ENCODE results near the gene TSPAN33.

TSPAN33 gene

DNA sequence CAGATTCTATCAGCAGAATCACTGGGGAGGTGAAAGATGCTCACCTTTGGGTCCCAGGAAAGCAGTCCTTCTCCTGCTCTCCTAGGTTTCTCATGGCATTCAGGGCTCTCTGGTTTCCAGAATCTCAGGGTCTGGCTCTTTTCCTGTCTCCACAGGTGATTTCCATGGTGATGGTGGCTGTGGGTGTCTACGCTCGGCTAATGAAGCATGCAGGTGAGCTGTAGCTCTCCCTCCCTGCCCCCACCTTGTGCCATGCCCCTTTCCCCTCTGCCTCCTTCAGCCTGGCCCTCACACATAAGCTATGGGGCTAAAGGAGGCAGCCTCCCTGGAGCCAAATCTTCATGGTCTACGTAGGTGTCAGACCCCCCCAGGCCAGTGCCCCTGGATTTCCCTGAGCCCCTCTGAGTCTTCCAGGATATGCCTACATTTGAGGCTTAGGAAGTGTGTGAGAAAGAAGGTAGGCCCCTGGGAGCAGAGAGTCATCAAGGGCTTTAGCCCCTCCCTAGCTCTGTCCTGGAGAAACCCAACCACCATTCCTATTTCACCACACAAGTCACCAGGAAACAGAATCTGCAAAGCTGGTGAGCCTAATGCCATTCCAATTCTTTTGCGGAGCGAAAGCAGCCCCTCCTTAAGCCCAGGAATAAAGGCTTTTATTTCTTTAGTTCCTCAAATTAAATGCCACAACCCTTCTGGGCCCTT lies 17.2 kb downstream of the TSPAN33 start:
- DNase-seq (ENCODE audit: low read depth, low spot score) = no peak
- no peak for TF ChIP-seq POLR2AphosphoS5 (IDR thresholded peaks at IDR 0.05; ENCODE audit: borderline replicate concordance, low read depth, low read length)
- no peak for TF ChIP-seq EZH2 (IDR thresholded peaks at IDR 0.05)
- TF ChIP-seq FOXP2 (optimal IDR thresholded peaks at IDR 0.05; ENCODE audit: control extremely low read depth, extremely low read length, insufficient read depth) = no peak
- Histone ChIP-seq H3K27ac (no peak overlapping the region), H3K9me3 (ENCODE audit: low read depth, low read length) (no peaks in the 10 kb centered on the region), H3K9ac (ENCODE audit: insufficient read length) (no peak overlapping the region), H3K4me3 (no peak overlapping the region), H3K36me3 (ENCODE audit: insufficient read depth, low read length) (no peaks in the 10 kb centered on the region)

DNA sequence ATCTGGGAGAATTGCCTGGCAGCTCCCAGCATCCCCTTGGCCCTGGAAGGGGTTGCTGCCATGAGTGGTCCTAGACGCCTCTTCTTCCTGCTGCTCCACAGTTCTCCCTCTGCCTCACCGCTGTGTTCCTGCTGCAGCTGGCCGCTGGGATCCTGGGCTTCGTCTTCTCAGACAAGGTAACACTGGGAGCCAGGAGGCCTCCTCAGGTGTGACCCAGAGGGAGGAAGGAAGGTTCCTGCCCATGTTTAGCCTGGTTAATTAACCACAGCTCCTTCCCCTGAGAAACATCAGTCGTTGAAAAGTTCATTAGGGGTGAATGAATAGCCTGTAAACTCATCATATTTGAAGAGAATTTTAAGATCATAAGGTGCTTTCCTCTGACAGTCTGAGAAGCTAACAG lies 18.2 kb downstream of the TSPAN33 start:
- TF ChIP-seq POLR2AphosphoS5 (IDR thresholded peaks at IDR 0.05; ENCODE audit: borderline replicate concordance, low read depth, low read length) (no peak), EZH2 (IDR thresholded peaks at IDR 0.05) (no peak), FOXP2 (optimal IDR thresholded peaks at IDR 0.05; ENCODE audit: control extremely low read depth, extremely low read length, insufficient read depth) (no peak)
- Histone ChIP-seq H3K4me3 (no peak overlapping the region), H3K9ac (ENCODE audit: insufficient read length) (no peak overlapping the region), H3K9me3 (ENCODE audit: low read depth, low read length) (no peaks in the 10 kb centered on the region), H3K27ac (no peak overlapping the region), H3K36me3 (ENCODE audit: insufficient read depth, low read length) (no peaks in the 10 kb centered on the region)
- no peak for DNase-seq (ENCODE audit: low read depth, low spot score)

DNA sequence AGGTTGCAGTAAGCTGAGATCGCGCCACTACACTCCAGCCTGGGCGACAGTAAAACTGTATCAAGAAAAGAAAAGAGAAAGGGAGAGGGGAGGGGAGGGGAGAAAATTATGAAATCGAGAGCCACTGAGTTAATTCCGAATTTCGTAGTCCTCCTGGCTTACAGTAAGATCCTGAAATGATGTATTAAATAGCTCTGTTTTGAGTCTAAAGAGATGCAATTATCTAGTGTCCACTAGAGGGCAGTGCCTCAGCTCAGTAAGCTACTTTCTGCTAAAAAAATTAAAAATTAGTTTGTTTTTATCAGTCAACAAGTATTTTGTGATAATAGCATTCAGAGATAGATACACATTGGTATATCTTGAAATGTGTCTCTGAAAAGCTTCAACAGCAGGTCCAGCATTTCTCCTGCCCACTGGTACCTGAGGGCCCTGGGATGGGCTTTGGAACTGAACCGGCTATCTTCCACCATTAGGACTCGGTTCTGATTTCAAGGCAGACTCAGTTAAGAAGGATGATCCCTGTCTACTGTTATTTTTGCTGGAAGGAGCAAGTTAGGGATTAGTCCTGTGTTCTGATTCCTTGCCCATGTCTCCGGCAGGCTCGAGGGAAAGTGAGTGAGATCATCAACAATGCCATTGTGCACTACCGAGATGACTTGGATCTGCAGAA lies 19.5 kb downstream of the TSPAN33 start:
- H3K36me3 ChIP-seq (ENCODE audit: insufficient read depth, low read length) = no peaks in the 10 kb centered on the region
- no peak overlapping the region for H3K4me3 ChIP-seq
- H3K9me3 ChIP-seq (ENCODE audit: low read depth, low read length) = no peaks in the 10 kb centered on the region
- no peak overlapping the region for H3K27ac ChIP-seq
- peak; percentile 50 for DNase-seq (ENCODE audit: low read depth, low spot score)
- H3K9ac ChIP-seq (ENCODE audit: insufficient read length) = no peak overlapping the region
- TF ChIP-seq EZH2 (IDR thresholded peaks at IDR 0.05) (no peak), POLR2AphosphoS5 (IDR thresholded peaks at IDR 0.05; ENCODE audit: borderline replicate concordance, low read depth, low read length) (no peak), FOXP2 (optimal IDR thresholded peaks at IDR 0.05; ENCODE audit: control extremely low read depth, extremely low read length, insufficient read depth) (no peak)

DNA sequence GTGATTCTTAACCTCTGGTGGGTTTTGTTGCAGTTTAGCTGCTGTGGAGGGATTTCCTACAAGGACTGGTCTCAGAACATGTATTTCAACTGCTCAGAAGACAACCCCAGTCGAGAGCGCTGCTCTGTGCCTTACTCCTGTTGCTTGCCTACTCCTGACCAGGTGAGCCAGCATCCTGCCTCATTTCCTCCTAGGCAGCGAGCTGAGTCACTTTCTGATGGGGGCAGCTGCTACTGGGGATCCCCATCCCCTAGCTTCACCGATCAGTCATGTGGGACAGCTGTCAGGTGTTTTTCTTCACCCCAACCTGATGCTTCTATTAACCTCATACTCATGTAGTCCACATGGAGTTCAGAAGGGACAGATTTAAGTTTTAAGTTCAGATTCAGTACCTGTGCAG lies 22.2 kb downstream of the TSPAN33 start:
- Histone ChIP-seq H3K9me3 (ENCODE audit: low read depth, low read length) (no peaks in the 10 kb centered on the region), H3K36me3 (ENCODE audit: insufficient read depth, low read length) (no peaks in the 10 kb centered on the region), H3K9ac (ENCODE audit: insufficient read length) (no peak overlapping the region), H3K4me3 (no peak overlapping the region), H3K27ac (no peak overlapping the region)
- TF ChIP-seq EZH2 (IDR thresholded peaks at IDR 0.05) (no peak), POLR2AphosphoS5 (IDR thresholded peaks at IDR 0.05; ENCODE audit: borderline replicate concordance, low read depth, low read length) (no peak), FOXP2 (optimal IDR thresholded peaks at IDR 0.05; ENCODE audit: control extremely low read depth, extremely low read length, insufficient read depth) (no peak)
- DNase-seq (ENCODE audit: low read depth, low spot score) = no peak

DNA sequence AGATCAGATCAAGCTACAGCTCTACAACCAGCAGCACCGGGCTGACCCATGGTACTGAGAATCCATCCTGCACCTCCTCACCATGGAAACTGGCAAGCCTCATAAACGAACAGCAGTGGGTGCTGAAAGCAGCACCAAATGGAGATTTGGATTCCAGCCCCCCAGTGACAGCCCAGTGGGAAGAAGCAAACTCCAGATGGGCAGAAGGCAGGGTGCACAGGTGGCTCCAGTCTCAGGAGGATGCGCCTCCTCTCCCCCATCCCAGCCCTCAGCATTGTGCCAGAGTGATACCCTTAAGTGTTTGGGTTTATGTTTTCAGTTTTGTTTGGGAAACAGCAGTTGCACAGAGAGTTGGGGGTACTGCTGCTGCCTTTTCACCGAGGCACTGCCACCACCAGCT lies 23.3 kb downstream of the TSPAN33 start:
- Histone ChIP-seq H3K9ac (ENCODE audit: insufficient read length) (no peak overlapping the region), H3K9me3 (ENCODE audit: low read depth, low read length) (no peaks in the 10 kb centered on the region), H3K27ac (no peak overlapping the region), H3K4me3 (no peak overlapping the region), H3K36me3 (ENCODE audit: insufficient read depth, low read length) (no peaks in the 10 kb centered on the region)
- no peak for DNase-seq (ENCODE audit: low read depth, low spot score)
- TF ChIP-seq EZH2 (IDR thresholded peaks at IDR 0.05) (no peak), FOXP2 (optimal IDR thresholded peaks at IDR 0.05; ENCODE audit: control extremely low read depth, extremely low read length, insufficient read depth) (no peak), POLR2AphosphoS5 (IDR thresholded peaks at IDR 0.05; ENCODE audit: borderline replicate concordance, low read depth, low read length) (no peak)

DNA sequence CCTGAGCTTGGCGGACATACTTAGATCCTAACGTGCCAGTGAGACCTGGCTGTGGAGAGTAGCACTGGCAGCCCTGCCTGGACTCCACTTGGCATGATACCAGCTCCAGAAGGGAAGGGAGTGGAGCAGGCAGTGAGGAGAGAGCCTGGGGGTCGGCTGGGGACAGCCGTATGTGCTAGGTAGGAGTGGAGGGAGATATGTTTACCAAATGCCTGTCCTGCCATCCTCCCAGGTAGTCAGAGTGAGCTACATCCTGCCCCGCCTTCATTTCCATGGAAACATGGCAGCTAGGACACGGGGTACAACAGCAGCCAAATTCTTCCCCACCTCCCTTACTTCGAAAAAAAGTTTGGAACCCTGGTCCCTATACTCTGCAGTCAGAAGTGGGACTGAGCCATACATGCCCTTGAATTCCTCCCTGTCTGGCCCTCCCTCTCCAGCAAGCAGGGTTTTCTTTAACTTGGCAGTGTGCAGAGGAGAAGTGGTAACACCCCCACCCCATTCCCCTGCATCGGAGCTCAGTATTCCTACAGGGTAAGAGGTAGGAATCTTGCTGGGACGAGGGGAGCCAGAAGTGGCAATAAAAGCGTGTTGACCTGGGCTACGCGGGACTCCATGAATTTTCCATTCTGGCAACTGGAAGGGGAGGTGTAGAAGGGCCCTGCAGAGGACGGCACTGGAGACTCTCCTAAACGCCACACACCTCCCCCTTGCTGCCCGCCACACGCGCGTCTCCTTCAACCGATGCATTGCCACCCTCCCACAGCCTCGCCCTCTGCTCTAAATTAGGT lies 23.9 kb downstream of the TSPAN33 start:
- H3K27ac ChIP-seq = no peak overlapping the region

DNA sequence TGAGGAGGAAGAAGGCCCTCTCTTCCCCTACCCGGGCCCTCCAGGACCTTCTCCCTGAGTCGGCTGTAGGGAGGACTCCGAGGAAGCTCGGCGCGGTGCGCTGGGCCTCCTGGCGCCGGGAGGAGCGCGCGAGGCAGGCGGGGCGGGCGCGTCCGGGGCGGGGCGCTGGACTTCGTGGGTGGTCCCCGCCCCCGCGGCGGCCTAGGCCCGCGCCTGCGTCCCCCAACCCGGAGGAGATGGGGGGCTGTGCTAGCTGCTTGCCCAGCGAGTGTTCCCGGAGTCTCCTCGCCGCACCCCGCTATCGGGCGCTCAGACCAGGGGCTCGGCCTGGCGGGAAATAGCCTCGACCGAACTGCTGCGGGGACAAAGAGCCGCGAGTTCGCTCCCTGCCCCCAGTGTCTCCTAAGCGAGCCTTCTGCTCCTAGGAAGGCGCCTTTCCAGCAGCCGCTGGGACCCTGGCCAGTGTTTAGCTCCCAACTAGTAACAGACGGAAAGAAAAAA lies 24.7 kb downstream of the TSPAN33 start:
- no peak overlapping the region for H3K27ac ChIP-seq
- H3K9ac ChIP-seq (ENCODE audit: insufficient read length) = no peak overlapping the region
- no peak for DNase-seq (ENCODE audit: low read depth, low spot score)
- no peak overlapping the region for H3K4me3 ChIP-seq
- TF ChIP-seq FOXP2 (optimal IDR thresholded peaks at IDR 0.05; ENCODE audit: control extremely low read depth, extremely low read length, insufficient read depth) (no peak), POLR2AphosphoS5 (IDR thresholded peaks at IDR 0.05; ENCODE audit: borderline replicate concordance, low read depth, low read length) (peak; percentile 35; the same call in 1 of the 2 replicates)
- H3K9me3 ChIP-seq (ENCODE audit: low read depth, low read length) = no peaks in the 10 kb centered on the region
- no peaks in the 10 kb centered on the region for H3K36me3 ChIP-seq (ENCODE audit: insufficient read depth, low read length)

More for the DNA sequence above, 23.9 kb downstream of the TSPAN33 start:
- Histone ChIP-seq H3K9ac (ENCODE audit: insufficient read length) (no peak overlapping the region), H3K9me3 (ENCODE audit: low read depth, low read length) (no peaks in the 10 kb centered on the region), H3K36me3 (ENCODE audit: insufficient read depth, low read length) (no peaks in the 10 kb centered on the region), H3K4me3 (no peak overlapping the region)
- TF ChIP-seq POLR2AphosphoS5 (IDR thresholded peaks at IDR 0.05; ENCODE audit: borderline replicate concordance, low read depth, low read length) (no peak), FOXP2 (optimal IDR thresholded peaks at IDR 0.05; ENCODE audit: control extremely low read depth, extremely low read length, insufficient read depth) (no peak)
- no peak for DNase-seq (ENCODE audit: low read depth, low spot score)
